ENCODE measurements around the gene GSG1L2.
A peak's percentile ranks its signal among the peaks of the same experiment; 100 is the strongest.

GSG1L2 gene

DNA sequence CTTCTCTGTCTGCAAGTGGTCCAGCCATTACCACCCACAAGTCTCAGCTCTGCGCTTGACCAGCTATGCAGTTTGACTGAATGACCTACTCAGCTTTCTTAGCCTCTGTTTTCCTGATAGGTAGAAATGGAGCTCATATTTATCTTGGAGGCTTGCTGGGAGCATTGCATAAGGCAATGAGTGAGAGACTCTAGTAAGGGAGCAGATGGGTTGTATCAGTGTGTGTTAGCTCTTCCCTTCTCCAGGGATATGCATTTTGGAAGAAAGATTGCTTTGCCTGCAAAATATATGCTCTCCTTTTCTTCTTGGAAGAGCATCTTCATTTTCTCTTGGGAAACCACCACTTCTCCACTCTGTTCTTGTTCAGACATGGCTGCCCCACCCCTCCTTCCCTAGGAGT is 56.6 kb downstream of the GSG1L2 start:
- Histone ChIP-seq H3K4me1 (ENCODE audit: control extremely low read depth in 1 of 4, control insufficient read depth in 4 of 4, insufficient read depth in 4 of 4, low read length in 3 of 4) (no peaks in the 10 kb centered on the region), H3K9me3 (ENCODE audit: control extremely low read depth in 1 of 5, control insufficient read depth in 4 of 5, insufficient read depth in 2 of 5, low read depth in 1 of 5, low read length in 4 of 5) (no peaks in the 10 kb centered on the region), H3K27ac (ENCODE audit: insufficient read depth in 1 of 2, low read depth in 1 of 2, low read length in 2 of 2, poor library complexity in 1 of 2, severe bottlenecking in 2 of 2) (no peak overlapping the region), H3K36me3 (ENCODE audit: control insufficient read depth in 4 of 4, insufficient read depth in 4 of 4, low read length in 3 of 4) (no peaks in the 10 kb centered on the region), H3K27me3 (replicated peaks in 2 of 5; ENCODE audit: control insufficient read depth in 4 of 5, insufficient read depth in 5 of 5, low read length in 4 of 5) (peaks cover 0 to 34% (median 13%) of the 10 kb centered on the region in 5 experiments), H3K4me3 (ENCODE audit: control insufficient read depth in 1 of 7, extremely low read depth in 1 of 7, insufficient read depth in 4 of 7, low read depth in 2 of 7, low read length in 6 of 7) (no peak overlapping the region)
- POLR2A ChIA-PET, result no interaction called here
- CTCF ChIA-PET, result interaction anchor here (0.7 kb wide), 1 partner anchor 14 kb away, joined by 3 read pairs; no protein-coding TSS in a partner anchor
- WGBS (ENCODE audit: insufficient coverage), result 100% methylated on average over 1 of the region's 1 CpG
- DNase-seq, result no peak

DNA sequence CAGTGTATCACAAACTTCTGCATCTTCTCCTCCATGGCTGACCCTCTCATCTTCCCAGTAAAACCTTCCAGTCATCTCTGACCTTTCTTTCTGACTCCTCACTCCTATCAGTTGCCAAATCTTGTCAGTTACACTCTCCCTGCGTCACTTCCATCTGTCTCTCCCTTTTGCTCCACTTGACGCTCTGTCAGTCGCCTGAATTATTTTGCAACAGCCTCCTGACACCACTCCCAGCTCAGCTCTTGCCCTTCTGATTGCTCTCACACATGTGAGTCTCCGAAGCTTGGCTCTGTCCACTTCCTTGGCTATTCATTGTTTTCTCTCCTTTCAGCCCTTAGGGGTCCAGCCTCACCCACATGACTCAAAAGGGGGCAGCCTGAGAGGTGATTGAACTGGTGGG is 58.2 kb downstream of the GSG1L2 start:
- Histone ChIP-seq H3K4me1 (ENCODE audit: control extremely low read depth in 1 of 4, control insufficient read depth in 4 of 4, insufficient read depth in 4 of 4, low read length in 3 of 4) (no peaks in the 10 kb centered on the region), H3K36me3 (ENCODE audit: control insufficient read depth in 4 of 4, insufficient read depth in 4 of 4, low read length in 3 of 4) (no peaks in the 10 kb centered on the region), H3K9me3 (ENCODE audit: control extremely low read depth in 1 of 5, control insufficient read depth in 4 of 5, insufficient read depth in 2 of 5, low read depth in 1 of 5, low read length in 4 of 5) (no peaks in the 10 kb centered on the region), H3K27ac (ENCODE audit: insufficient read depth in 1 of 2, low read depth in 1 of 2, low read length in 2 of 2, poor library complexity in 1 of 2, severe bottlenecking in 2 of 2) (no peak overlapping the region), H3K4me3 (ENCODE audit: control insufficient read depth in 1 of 7, extremely low read depth in 1 of 7, insufficient read depth in 4 of 7, low read depth in 2 of 7, low read length in 6 of 7) (no peak overlapping the region), H3K27me3 (replicated peaks in 2 of 5; ENCODE audit: control insufficient read depth in 4 of 5, insufficient read depth in 5 of 5, low read length in 4 of 5) (peaks cover 0 to 35% (median 13%) of the 10 kb centered on the region in 5 experiments)
- 55% methylated on average over 3 of the region's 4 CpGs for WGBS (ENCODE audit: insufficient coverage)
- ChIA-PET CTCF (no interaction called here), POLR2A (no interaction called here)
- DNase-seq, result no peak

- Histone ChIP-seq H3K27ac (ENCODE audit: insufficient read depth in 1 of 2, low read depth in 1 of 2, low read length in 2 of 2, poor library complexity in 1 of 2, severe bottlenecking in 2 of 2) (no peak overlapping the region), H3K9me3 (ENCODE audit: control extremely low read depth in 1 of 5, control insufficient read depth in 4 of 5, insufficient read depth in 2 of 5, low read depth in 1 of 5, low read length in 4 of 5) (no peaks in the 10 kb centered on the region), H3K36me3 (ENCODE audit: control insufficient read depth in 4 of 4, insufficient read depth in 4 of 4, low read length in 3 of 4) (no peaks in the 10 kb centered on the region), H3K4me3 (ENCODE audit: control insufficient read depth in 1 of 7, extremely low read depth in 1 of 7, insufficient read depth in 4 of 7, low read depth in 2 of 7, low read length in 6 of 7) (no peak overlapping the region), H3K27me3 (replicated peaks in 2 of 5; ENCODE audit: control insufficient read depth in 4 of 5, insufficient read depth in 5 of 5, low read length in 4 of 5) (peaks cover 0 to 29% (median 9%) of the 10 kb centered on the region in 5 experiments), H3K4me1 (ENCODE audit: control extremely low read depth in 1 of 4, control insufficient read depth in 4 of 4, insufficient read depth in 4 of 4, low read length in 3 of 4) (no peaks in the 10 kb centered on the region)
- ChIA-PET POLR2A (no interaction called here), CTCF (no interaction called here)
- peak in 1 of 3 donors; percentile 9 for DNase-seq
- WGBS (ENCODE audit: insufficient coverage), result no CpG with 5 or more reads among the region's 1 CpG
Measured at GRCh38 chr17:9760266-9760665, 61.6 kb downstream of the GSG1L2 start.

DNA sequence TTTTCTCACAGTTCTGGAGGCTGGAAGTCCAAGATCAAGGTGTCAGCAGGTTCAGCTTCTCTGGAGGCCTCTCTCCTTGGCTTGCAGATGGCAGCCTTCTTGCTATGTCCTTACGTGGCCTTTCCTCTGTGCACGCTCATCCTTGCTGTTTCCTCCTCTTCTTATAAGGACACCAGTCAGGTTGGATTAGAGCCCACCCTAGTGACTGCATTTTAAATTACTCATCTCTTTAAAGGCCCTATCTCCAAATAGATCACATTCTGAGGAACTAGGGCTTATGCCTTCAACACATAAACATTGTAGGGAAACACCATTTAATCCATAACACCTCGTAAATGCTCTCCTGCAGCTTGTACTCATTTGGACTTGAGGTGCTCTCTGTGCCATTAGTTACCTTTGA is 66.8 kb downstream of the GSG1L2 start:
- H3K9me3 ChIP-seq (ENCODE audit: control extremely low read depth in 1 of 5, control insufficient read depth in 4 of 5, insufficient read depth in 2 of 5, low read depth in 1 of 5, low read length in 4 of 5), result no peaks in the 10 kb centered on the region
- no peak overlapping the region for H3K4me3 ChIP-seq (ENCODE audit: control insufficient read depth in 1 of 7, extremely low read depth in 1 of 7, insufficient read depth in 4 of 7, low read depth in 2 of 7, low read length in 6 of 7)
- POLR2A ChIA-PET, result no interaction called here
- CTCF ChIA-PET, result no interaction called here
- no peak overlapping the region for H3K27ac ChIP-seq (ENCODE audit: insufficient read depth in 1 of 2, low read depth in 1 of 2, low read length in 2 of 2, poor library complexity in 1 of 2, severe bottlenecking in 2 of 2)
- peaks cover 0 to 13% (median 6%) of the 10 kb centered on the region in 5 experiments for H3K27me3 ChIP-seq (replicated peaks in 2 of 5; ENCODE audit: control insufficient read depth in 4 of 5, insufficient read depth in 5 of 5, low read length in 4 of 5)
- no peaks in the 10 kb centered on the region for H3K4me1 ChIP-seq (ENCODE audit: control extremely low read depth in 1 of 4, control insufficient read depth in 4 of 4, insufficient read depth in 4 of 4, low read length in 3 of 4)
- H3K36me3 ChIP-seq (ENCODE audit: control insufficient read depth in 4 of 4, insufficient read depth in 4 of 4, low read length in 3 of 4), result no peaks in the 10 kb centered on the region
- DNase-seq, result no peak
- 87% methylated on average over 3 of the region's 3 CpGs for WGBS (ENCODE audit: insufficient coverage)

Measured in common myeloid progenitor, CD34-positive (primary cell).